ENCODE results near the gene CDH4.

Gene CDH4

DNA sequence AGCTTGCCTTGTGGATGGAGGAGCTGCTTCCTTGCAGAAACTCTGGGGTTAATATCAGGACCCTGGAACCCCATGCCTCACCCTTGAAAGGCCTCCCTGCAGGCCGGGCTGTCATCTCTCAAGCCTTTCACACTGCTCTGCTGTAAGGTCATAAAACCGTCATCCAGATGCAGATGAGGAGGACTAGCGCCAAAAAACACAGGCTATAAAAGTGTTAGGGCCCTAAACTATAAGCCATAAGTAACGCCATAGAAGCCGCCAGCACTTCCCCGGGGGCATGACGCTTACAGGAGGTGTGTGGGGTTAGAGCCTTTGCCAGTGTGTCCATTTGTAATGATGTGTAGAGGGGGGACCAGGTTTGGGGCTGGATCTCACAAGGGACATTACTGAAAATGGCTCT, 47.6 kb downstream of the CDH4 start:
- Histone ChIP-seq H2BK120ac (ENCODE audit: low read depth, low read length) (no peak overlapping the region), H3K56ac (ENCODE audit: low read length) (no peak overlapping the region), H4K8ac (ENCODE audit: low read depth, low read length) (no peak overlapping the region), H3K27ac (ENCODE audit: low read depth, low read length) (no peak overlapping the region), H3K79me1 (ENCODE audit: low read length) (peaks cover 1% of the 10 kb centered on the region), H3K4me3 (ENCODE audit: low read length) (no peak overlapping the region), H3K79me2 (ENCODE audit: control insufficient read depth, insufficient read depth, low read length) (no peaks in the 10 kb centered on the region), H3K9ac (ENCODE audit: low read length) (no peak overlapping the region), H3K27me3 (ENCODE audit: insufficient read depth, low read length, poor library complexity) (no peaks in the 10 kb centered on the region), H3K4me2 (ENCODE audit: low read length) (no peak overlapping the region), H3K23ac (ENCODE audit: low read length) (no peak overlapping the region), H3K36me3 (ENCODE audit: control insufficient read depth, insufficient read depth, low read length) (no peaks in the 10 kb centered on the region), H4K5ac (ENCODE audit: low read length) (no peak overlapping the region), H2BK15ac (replicated peaks; ENCODE audit: low read depth) (no peak overlapping the region), H3K4ac (ENCODE audit: low read depth, low read length) (no peak overlapping the region), H2AK5ac (ENCODE audit: low read length) (no peak overlapping the region), H2BK5ac (ENCODE audit: low read length) (no peak overlapping the region), H3K4me1 (ENCODE audit: control insufficient read depth, low read depth, low read length) (no peaks in the 10 kb centered on the region), H3K18ac (ENCODE audit: low read length) (no peak overlapping the region)
- DNase-seq: no peak
- WGBS (ENCODE audit: extremely low coverage, insufficient coverage, low lambda C conversion rate): no CpG with 5 or more reads among the region's 7 CpGs

DNA sequence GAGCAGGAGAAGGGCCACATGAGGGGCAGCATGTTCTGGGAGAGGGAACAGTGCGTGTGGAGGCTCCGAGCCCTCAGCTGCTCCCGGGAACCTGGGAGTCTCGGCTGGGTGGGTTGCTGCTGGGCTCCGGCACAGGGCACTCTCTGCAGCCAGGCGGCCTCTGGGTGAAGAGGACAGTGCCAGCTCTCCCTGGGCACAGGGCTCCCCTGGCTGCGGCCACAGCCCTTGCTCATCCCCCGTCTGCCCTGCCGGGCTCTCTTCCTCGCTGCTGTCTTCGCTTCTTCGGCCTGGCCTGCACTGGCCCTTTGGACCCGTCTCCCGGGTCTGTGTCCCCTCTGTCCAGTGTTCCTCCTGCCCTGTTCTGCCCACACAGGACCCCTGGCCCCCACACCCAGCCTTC, 48.2 kb downstream of the CDH4 start:
- H3K79me1 ChIP-seq (ENCODE audit: low read length): peaks cover 4% of the 10 kb centered on the region
- no peak overlapping the region for H3K4ac ChIP-seq (ENCODE audit: low read depth, low read length)
- no peaks in the 10 kb centered on the region for H3K4me1 ChIP-seq (ENCODE audit: control insufficient read depth, low read depth, low read length)
- no peak overlapping the region for H4K8ac ChIP-seq (ENCODE audit: low read depth, low read length)
- H2AK5ac ChIP-seq (ENCODE audit: low read length): no peak overlapping the region
- no peak overlapping the region for H2BK5ac ChIP-seq (ENCODE audit: low read length)
- no peak overlapping the region for H3K27ac ChIP-seq (ENCODE audit: low read depth, low read length)
- no peak overlapping the region for H3K9ac ChIP-seq (ENCODE audit: low read length)
- H3K18ac ChIP-seq (ENCODE audit: low read length): no peak overlapping the region
- H2BK120ac ChIP-seq (ENCODE audit: low read depth, low read length): no peak overlapping the region
- H3K27me3 ChIP-seq (ENCODE audit: insufficient read depth, low read length, poor library complexity): no peaks in the 10 kb centered on the region
- H3K23ac ChIP-seq (ENCODE audit: low read length): no peak overlapping the region
- no peak overlapping the region for H3K4me3 ChIP-seq (ENCODE audit: low read length)
- no peaks in the 10 kb centered on the region for H3K79me2 ChIP-seq (ENCODE audit: control insufficient read depth, insufficient read depth, low read length)
- H3K56ac ChIP-seq (ENCODE audit: low read length): no peak overlapping the region
- no peak for DNase-seq
- H3K36me3 ChIP-seq (ENCODE audit: control insufficient read depth, insufficient read depth, low read length): no peaks in the 10 kb centered on the region
- no peak overlapping the region for H3K4me2 ChIP-seq (ENCODE audit: low read length)
- no peak overlapping the region for H2BK15ac ChIP-seq (replicated peaks; ENCODE audit: low read depth)
- WGBS (ENCODE audit: extremely low coverage, insufficient coverage, low lambda C conversion rate): no CpG with 5 or more reads among the region's 14 CpGs
- no peak overlapping the region for H4K5ac ChIP-seq (ENCODE audit: low read length)

DNA sequence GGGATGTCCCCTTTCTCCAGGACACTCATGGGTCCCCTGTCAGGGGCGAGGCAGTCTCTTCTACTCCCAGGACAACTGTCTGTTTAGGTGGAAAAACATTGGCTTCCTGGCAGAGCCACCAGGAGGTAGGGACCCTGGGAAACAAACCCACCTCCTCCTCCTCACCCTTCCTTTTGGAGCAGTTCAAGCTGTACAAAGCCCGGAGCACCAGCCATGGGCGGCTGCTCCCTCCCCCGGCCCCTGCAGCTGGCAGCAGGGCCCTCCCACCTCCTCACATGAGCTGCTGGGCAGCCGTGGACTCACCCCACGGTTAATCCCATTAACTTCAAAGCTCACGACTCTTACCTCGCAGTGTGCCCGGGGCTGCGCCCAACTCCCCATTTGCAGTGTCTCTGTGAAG, 48.6 kb downstream of the CDH4 start:
- no CpG with 5 or more reads among the region's 10 CpGs for WGBS (ENCODE audit: extremely low coverage, insufficient coverage, low lambda C conversion rate)
- H4K5ac ChIP-seq (ENCODE audit: low read length): no peak overlapping the region
- H3K4me3 ChIP-seq (ENCODE audit: low read length): no peak overlapping the region
- H3K36me3 ChIP-seq (ENCODE audit: control insufficient read depth, insufficient read depth, low read length): no peaks in the 10 kb centered on the region
- H2AK5ac ChIP-seq (ENCODE audit: low read length): no peak overlapping the region
- H2BK15ac ChIP-seq (replicated peaks; ENCODE audit: low read depth): no peak overlapping the region
- H3K79me1 ChIP-seq (ENCODE audit: low read length): peaks cover 4% of the 10 kb centered on the region
- no peaks in the 10 kb centered on the region for H3K79me2 ChIP-seq (ENCODE audit: control insufficient read depth, insufficient read depth, low read length)
- no peak for DNase-seq
- H3K4me2 ChIP-seq (ENCODE audit: low read length): no peak overlapping the region
- H3K18ac ChIP-seq (ENCODE audit: low read length): no peak overlapping the region
- no peak overlapping the region for H3K9ac ChIP-seq (ENCODE audit: low read length)
- no peak overlapping the region for H2BK120ac ChIP-seq (ENCODE audit: low read depth, low read length)
- no peak overlapping the region for H4K8ac ChIP-seq (ENCODE audit: low read depth, low read length)
- H3K27ac ChIP-seq (ENCODE audit: low read depth, low read length): no peak overlapping the region
- H3K4ac ChIP-seq (ENCODE audit: low read depth, low read length): no peak overlapping the region
- no peak overlapping the region for H2BK5ac ChIP-seq (ENCODE audit: low read length)
- H3K4me1 ChIP-seq (ENCODE audit: control insufficient read depth, low read depth, low read length): no peaks in the 10 kb centered on the region
- H3K27me3 ChIP-seq (ENCODE audit: insufficient read depth, low read length, poor library complexity): no peaks in the 10 kb centered on the region
- no peak overlapping the region for H3K23ac ChIP-seq (ENCODE audit: low read length)
- H3K56ac ChIP-seq (ENCODE audit: low read length): no peak overlapping the region

DNA sequence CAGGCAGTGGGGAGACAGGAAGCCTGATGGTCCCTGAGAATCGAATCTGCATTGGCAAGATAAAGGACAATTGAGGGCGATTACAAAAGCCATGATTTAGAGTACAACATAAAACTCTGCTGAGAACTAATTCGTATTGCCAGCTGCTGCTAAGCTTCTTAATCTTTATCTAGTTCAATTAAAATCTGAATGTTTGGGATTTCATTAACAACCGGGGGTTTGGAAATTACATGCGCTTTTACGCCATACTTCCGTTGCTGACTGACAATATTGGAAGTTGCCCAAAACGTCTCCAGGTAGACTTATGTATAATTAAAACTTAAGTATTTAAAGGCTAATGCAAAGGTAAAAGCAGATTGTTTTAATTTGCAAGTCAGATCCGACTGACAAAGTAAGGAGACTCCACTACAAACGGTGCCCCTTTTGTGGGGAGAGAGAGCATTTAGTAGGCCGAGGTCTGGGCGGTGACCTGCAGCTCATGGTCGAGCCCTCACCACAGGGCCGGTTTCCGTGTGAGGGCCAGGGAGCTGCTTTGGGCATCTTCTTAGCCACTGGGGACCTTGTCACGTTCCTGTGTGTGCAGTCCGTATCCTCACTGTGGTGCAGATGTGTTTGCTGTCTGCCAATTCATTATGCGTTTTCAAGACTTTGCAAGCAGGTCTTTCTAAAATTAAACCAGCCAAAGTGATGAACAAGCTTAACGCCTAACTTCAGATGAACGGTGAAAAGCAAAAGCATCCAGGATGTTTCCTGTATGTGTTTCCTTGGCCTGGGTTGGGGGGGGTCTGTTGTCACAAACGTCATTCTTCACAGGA, 49.9 kb downstream of the CDH4 start:
- H2BK15ac ChIP-seq (replicated peaks; ENCODE audit: low read depth): no peak overlapping the region
- H3K4me3 ChIP-seq (ENCODE audit: low read length): no peak overlapping the region
- no peak overlapping the region for H3K27ac ChIP-seq (ENCODE audit: low read depth, low read length)
- no peak overlapping the region for H3K18ac ChIP-seq (ENCODE audit: low read length)
- no peak overlapping the region for H4K8ac ChIP-seq (ENCODE audit: low read depth, low read length)
- no peak overlapping the region for H2AK5ac ChIP-seq (ENCODE audit: low read length)
- no peak overlapping the region for H2BK120ac ChIP-seq (ENCODE audit: low read depth, low read length)
- H3K9ac ChIP-seq (ENCODE audit: low read length): no peak overlapping the region
- no peak for DNase-seq
- H3K36me3 ChIP-seq (ENCODE audit: control insufficient read depth, insufficient read depth, low read length): no peaks in the 10 kb centered on the region
- no peak overlapping the region for H3K56ac ChIP-seq (ENCODE audit: low read length)
- no peak overlapping the region for H2BK5ac ChIP-seq (ENCODE audit: low read length)
- H3K4me1 ChIP-seq (ENCODE audit: control insufficient read depth, low read depth, low read length): peaks cover 2% of the 10 kb centered on the region
- H3K79me2 ChIP-seq (ENCODE audit: control insufficient read depth, insufficient read depth, low read length): no peaks in the 10 kb centered on the region
- H3K4me2 ChIP-seq (ENCODE audit: low read length): no peak overlapping the region
- peaks cover 4% of the 10 kb centered on the region for H3K79me1 ChIP-seq (ENCODE audit: low read length)
- no peak overlapping the region for H3K4ac ChIP-seq (ENCODE audit: low read depth, low read length)
- H3K27me3 ChIP-seq (ENCODE audit: insufficient read depth, low read length, poor library complexity): no peaks in the 10 kb centered on the region
- no peak overlapping the region for H3K23ac ChIP-seq (ENCODE audit: low read length)
- H4K5ac ChIP-seq (ENCODE audit: low read length): no peak overlapping the region
- no CpG with 5 or more reads among the region's 21 CpGs for WGBS (ENCODE audit: extremely low coverage, insufficient coverage, low lambda C conversion rate)

DNA sequence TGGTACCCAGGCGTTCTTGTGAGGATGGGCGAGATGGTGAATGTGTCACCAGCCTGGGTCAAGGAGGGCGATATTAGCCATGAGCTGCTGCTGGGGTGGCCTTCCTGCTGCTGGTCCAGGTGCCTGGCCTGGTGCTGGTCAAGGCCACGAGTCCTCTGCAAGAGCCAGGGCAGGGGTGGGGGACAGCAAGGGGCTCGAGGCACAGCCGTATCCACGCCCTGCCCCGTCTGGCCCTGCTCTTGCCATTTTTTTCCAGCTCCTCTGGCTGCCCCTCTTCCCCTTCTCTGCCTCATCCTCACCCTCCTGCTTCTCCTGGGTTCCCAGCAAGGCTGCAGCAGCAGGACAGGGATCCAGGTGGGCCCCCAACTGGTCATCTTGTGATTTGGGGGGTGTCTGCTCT, 51.2 kb downstream of the CDH4 start:
- Histone ChIP-seq H2AK5ac (ENCODE audit: low read length) (no peak overlapping the region), H3K4me1 (ENCODE audit: control insufficient read depth, low read depth, low read length) (peaks cover 4% of the 10 kb centered on the region), H3K79me1 (ENCODE audit: low read length) (peaks cover 4% of the 10 kb centered on the region), H2BK15ac (replicated peaks; ENCODE audit: low read depth) (no peak overlapping the region), H3K79me2 (ENCODE audit: control insufficient read depth, insufficient read depth, low read length) (no peaks in the 10 kb centered on the region), H3K4ac (ENCODE audit: low read depth, low read length) (no peak overlapping the region), H3K36me3 (ENCODE audit: control insufficient read depth, insufficient read depth, low read length) (no peaks in the 10 kb centered on the region), H3K27me3 (ENCODE audit: insufficient read depth, low read length, poor library complexity) (no peaks in the 10 kb centered on the region), H4K5ac (ENCODE audit: low read length) (no peak overlapping the region), H3K9ac (ENCODE audit: low read length) (no peak overlapping the region), H3K56ac (ENCODE audit: low read length) (no peak overlapping the region), H2BK5ac (ENCODE audit: low read length) (no peak overlapping the region), H3K4me3 (ENCODE audit: low read length) (no peak overlapping the region), H2BK120ac (ENCODE audit: low read depth, low read length) (no peak overlapping the region), H3K27ac (ENCODE audit: low read depth, low read length) (no peak overlapping the region), H3K23ac (ENCODE audit: low read length) (no peak overlapping the region), H3K18ac (ENCODE audit: low read length) (no peak overlapping the region), H3K4me2 (ENCODE audit: low read length) (no peak overlapping the region), H4K8ac (ENCODE audit: low read depth, low read length) (no peak overlapping the region)
- no CpG with 5 or more reads among the region's 8 CpGs for WGBS (ENCODE audit: extremely low coverage, insufficient coverage, low lambda C conversion rate)
- DNase-seq: no peak

DNA sequence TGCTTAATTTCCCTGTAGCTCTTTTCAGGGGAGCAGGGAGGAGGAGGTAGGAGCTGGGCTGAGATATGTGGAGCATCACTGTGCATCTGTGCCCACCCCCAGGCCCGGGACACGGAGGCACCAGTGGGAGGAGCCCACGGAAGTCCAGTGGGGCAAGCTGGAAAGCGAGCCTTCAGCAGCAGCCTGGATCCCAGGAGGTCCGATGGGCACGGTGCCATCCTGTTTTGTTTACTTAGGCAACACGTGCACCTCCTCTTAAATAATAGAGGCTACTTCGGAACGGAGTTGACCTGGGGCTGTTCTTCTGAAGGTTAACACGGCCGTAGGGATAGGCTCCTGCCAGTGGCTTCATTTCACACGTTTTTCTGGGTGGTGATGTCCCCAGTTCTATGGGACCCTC, 51.6 kb downstream of the CDH4 start:
- no CpG with 5 or more reads among the region's 12 CpGs for WGBS (ENCODE audit: extremely low coverage, insufficient coverage, low lambda C conversion rate)
- H3K4me3 ChIP-seq (ENCODE audit: low read length): no peak overlapping the region
- no peak overlapping the region for H4K8ac ChIP-seq (ENCODE audit: low read depth, low read length)
- H2BK5ac ChIP-seq (ENCODE audit: low read length): no peak overlapping the region
- no peak overlapping the region for H2AK5ac ChIP-seq (ENCODE audit: low read length)
- H3K9ac ChIP-seq (ENCODE audit: low read length): no peak overlapping the region
- H2BK15ac ChIP-seq (replicated peaks; ENCODE audit: low read depth): no peak overlapping the region
- H3K18ac ChIP-seq (ENCODE audit: low read length): no peak overlapping the region
- H3K79me1 ChIP-seq (ENCODE audit: low read length): peaks cover 4% of the 10 kb centered on the region
- H3K36me3 ChIP-seq (ENCODE audit: control insufficient read depth, insufficient read depth, low read length): no peaks in the 10 kb centered on the region
- no peak overlapping the region for H3K27ac ChIP-seq (ENCODE audit: low read depth, low read length)
- no peak overlapping the region for H3K4ac ChIP-seq (ENCODE audit: low read depth, low read length)
- no peak overlapping the region for H2BK120ac ChIP-seq (ENCODE audit: low read depth, low read length)
- no peak overlapping the region for H4K5ac ChIP-seq (ENCODE audit: low read length)
- no peak overlapping the region for H3K23ac ChIP-seq (ENCODE audit: low read length)
- H3K79me2 ChIP-seq (ENCODE audit: control insufficient read depth, insufficient read depth, low read length): no peaks in the 10 kb centered on the region
- H3K4me1 ChIP-seq (ENCODE audit: control insufficient read depth, low read depth, low read length): peaks cover 4% of the 10 kb centered on the region
- no peak overlapping the region for H3K56ac ChIP-seq (ENCODE audit: low read length)
- no peak overlapping the region for H3K4me2 ChIP-seq (ENCODE audit: low read length)
- no peaks in the 10 kb centered on the region for H3K27me3 ChIP-seq (ENCODE audit: insufficient read depth, low read length, poor library complexity)
- no peak for DNase-seq

Measured in mesendoderm (in vitro differentiated cells).